HG03025 (cell line): Measurements from ENCODE around the gene LRRTM3.

Experiments used
- ATAC-seq: cut with Tn5 transposase; IDR thresholded peaks from one replicate; pipeline ENCODE4 v1.9.1; 2021; ENCODE audit warnings: mild to moderate bottlenecking, moderate library complexity; ENCODE audit not compliant: unreplicated experiment, low FRiP score

LRRTM3 gene

GRCh38 chr10:66931340-66931948 lies 5.6 kb downstream of the LRRTM3 start:
- peak; percentile 81 for ATAC-seq

GRCh38 chr10:66931949-66932343 lies 6.1 kb downstream of the LRRTM3 start:
- no peak for ATAC-seq

GRCh38 chr10:66934711-66935110 lies 8.9 kb downstream of the LRRTM3 start:
- no peak for ATAC-seq

GRCh38 chr10:66940965-66941364 lies 15.1 kb downstream of the LRRTM3 start:
- ATAC-seq, result no peak

GRCh38 chr10:66941491-66941890 lies 15.7 kb downstream of the LRRTM3 start:
- ATAC-seq, result no peak

GRCh38 chr10:66942407-66942806 lies 16.6 kb downstream of the LRRTM3 start:
- no peak for ATAC-seq

- no peak for ATAC-seq
Observed at GRCh38 chr10:66943590-66943989, 17.8 kb downstream of the LRRTM3 start.

- ATAC-seq, result no peak
Observed at GRCh38 chr10:66951896-66952295, 26.1 kb downstream of the LRRTM3 start.

- ATAC-seq, result no peak
Observed at GRCh38 chr10:66958466-66958865, 32.6 kb downstream of the LRRTM3 start.

- no peak for ATAC-seq
Observed at GRCh38 chr10:66964946-66965345, 39.1 kb downstream of the LRRTM3 start.

- ATAC-seq, result no peak
Observed at GRCh38 chr10:66980246-66980815, 54.5 kb downstream of the LRRTM3 start.

- no peak for ATAC-seq
Observed at GRCh38 chr10:66981361-66982052, 55.7 kb downstream of the LRRTM3 start.

- no peak for ATAC-seq
Observed at GRCh38 chr10:66982053-66982420, 56.2 kb downstream of the LRRTM3 start.

GRCh38 chr10:66982792-66983474 lies 57.1 kb downstream of the LRRTM3 start:
- ATAC-seq, result no peak

- no peak for ATAC-seq
Observed at GRCh38 chr10:66983475-66983818, 57.6 kb downstream of the LRRTM3 start.

- ATAC-seq, result no peak
Observed at GRCh38 chr10:66990143-66990830, 64.5 kb downstream of the LRRTM3 start.

GRCh38 chr10:66996996-66997395 lies 71.2 kb downstream of the LRRTM3 start:
- ATAC-seq, result no peak

- no peak for ATAC-seq
Observed at GRCh38 chr10:66999762-67000545, 74.1 kb downstream of the LRRTM3 start.

GRCh38 chr10:67004690-67005089 lies 78.9 kb downstream of the LRRTM3 start:
- ATAC-seq, result no peak

- no peak for ATAC-seq
Observed at GRCh38 chr10:67005981-67006380, 80.1 kb downstream of the LRRTM3 start.
